Stomach (tissue), 4 donors: ENCODE measurements around the gene VSTM2B.

ENCODE experiments used
- CTCF ChIP-seq, 7 experiments: fragments of 450-650 bp in 4 of 7; fragments of 200-600 bp in 3 of 7; sonication (generic) in 3 of 7; IDR thresholded peaks; one replicate each; pipeline ENCODE4 v1.5.1; 2016 to 2019; ENCODE audit warnings: antibody characterized with exemption in 7 of 7, control low read depth in 2 of 7, mild to moderate bottlenecking in 1 of 7
- POLR2A ChIP-seq, 4 donors: fragments of 450-650 bp; IDR thresholded peaks; one replicate each; pipeline ENCODE4 v1.6.1; 2016; ENCODE audit warnings: antibody characterized with exemption in 4 of 4, control low read depth in 2 of 4, mild to moderate bottlenecking in 1 of 4, moderate library complexity in 1 of 4
- POLR2AphosphoS5 ChIP-seq, 3 donors: sonication (generic); formaldehyde crosslinking; IDR thresholded peaks; one replicate each; pipeline ENCODE4 v1.6.1; 2016; ENCODE audit warnings: antibody characterized with exemption in 3 of 3

DNA sequence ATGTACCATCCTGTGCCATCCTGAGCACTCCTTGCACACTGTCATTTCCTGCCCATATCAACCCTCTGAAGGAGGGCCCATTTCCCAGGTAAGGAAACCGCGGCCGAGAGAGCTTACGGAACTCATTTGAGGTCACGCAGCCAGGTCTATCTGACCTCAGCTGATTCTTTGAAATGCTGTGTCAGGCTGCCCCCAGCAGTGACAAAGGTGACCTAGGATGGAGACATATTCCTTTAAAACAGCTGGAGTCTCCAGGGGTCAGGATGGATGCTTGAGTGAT, 42.2 kb upstream of the VSTM2B start:
- TF ChIP-seq POLR2AphosphoS5 (IDR thresholded peaks at IDR 0.05) (no peak), CTCF (IDR thresholded peaks at IDR 0.05) (no peak), POLR2A (IDR thresholded peaks at IDR 0.05) (no peak)
